Breast epithelium (tissue), 3 donors: Measurements from ENCODE around the gene HTT.

ENCODE experiments used
- CTCF ChIP-seq, 3 donors: fragments of 450-650 bp; IDR thresholded peaks; one replicate each; pipeline ENCODE4 v1.5.1; 2016 to 2017; ENCODE audit warnings: antibody characterized with exemption in 3 of 3, mild to moderate bottlenecking in 3 of 3, moderate library complexity in 3 of 3
- POLR2A ChIP-seq: fragments of 450-650 bp; IDR thresholded peaks from one replicate; pipeline ENCODE4 v1.6.1; 2016; ENCODE audit warnings: antibody characterized with exemption, mild to moderate bottlenecking, moderate library complexity

DNA sequence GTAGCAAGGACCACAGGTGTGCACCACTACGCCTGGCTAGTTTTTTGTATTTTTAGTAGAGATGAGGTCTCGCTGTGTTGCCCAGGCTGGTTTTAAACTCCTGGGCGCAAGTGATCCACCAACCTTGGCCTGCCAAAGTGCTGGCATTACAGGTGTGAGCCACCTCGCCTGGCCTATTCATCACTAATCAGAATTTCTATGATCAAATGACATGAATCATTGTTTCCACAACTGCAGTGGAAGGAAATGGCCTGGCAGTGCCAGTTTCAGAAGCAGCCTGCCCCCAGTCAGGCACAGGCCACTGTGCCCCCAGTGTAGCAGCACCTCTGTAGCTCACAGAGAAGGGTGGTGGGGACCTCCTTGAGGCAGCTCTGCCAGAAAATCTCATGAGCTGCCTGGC lies 108.5 kb downstream of the HTT start:
- TF ChIP-seq POLR2A: no peak
- TF ChIP-seq CTCF (IDR thresholded peaks at IDR 0.05): no peak
